Uterus (tissue), 4 donors: Measurements from ENCODE around the gene CDH12. TPM values are rescaled to one million over a fixed set of nuclear protein-coding genes. Genes with fewer than 3 reads are reported as not detected.

Experiments
- DNase-seq, 2 donors: peaks; one replicate each; pipeline ENCODE4 v3.0.0-alpha.2; 2019 to 2020
- H3K27ac ChIP-seq, 2 donors: fragments of 200-600 bp; sonication (generic); 1 replicate in 1 of 2; 2 replicates in 1 of 2; pipeline ENCODE4 v1.5.1; 2016 to 2018
- H3K27me3 ChIP-seq, 2 donors: fragments of 200-600 bp; sonication (generic); one replicate each; pipeline ENCODE4 v1.5.1; 2018 to 2019; ENCODE audit warnings: control low read depth in 1 of 2
- H3K36me3 ChIP-seq, 2 donors: fragments of 200-600 bp; sonication (generic); one replicate each; pipeline ENCODE4 v1.5.1; 2019; ENCODE audit warnings: control low read depth in 1 of 2
- H3K4me1 ChIP-seq, 2 donors: fragments of 200-600 bp; sonication (generic); one replicate each; pipeline ENCODE4 v1.5.1; 2018 to 2019; ENCODE audit warnings: control low read depth in 1 of 2
- H3K4me3 ChIP-seq, 2 donors: fragments of 200-600 bp; sonication (generic); 1 replicate in 1 of 2; 2 replicates in 1 of 2; pipeline ENCODE4 v1.5.1; 2018 to 2019; ENCODE audit warnings: mild to moderate bottlenecking in 1 of 2
- H3K9me3 ChIP-seq, 2 donors: fragments of 200-600 bp; sonication (generic); one replicate each; pipeline ENCODE4 v1.5.1; 2019; ENCODE audit warnings: control low read depth in 1 of 2
- POLR2A ChIP-seq, 2 donors: fragments of 450-650 bp; IDR thresholded peaks; one replicate each; pipeline ENCODE4 v1.6.1; 2016; ENCODE audit warnings: antibody characterized with exemption in 2 of 2, mild to moderate bottlenecking in 1 of 2, moderate library complexity in 1 of 2
- intact Hi-C: fragments of 100-400 bp; cut with DNase I; formaldehyde crosslinking; loops from one replicate; pipeline ENCODE4 v1.15.1; 2023; ENCODE audit warnings: low total_unique reads
- total RNA-seq, 4 donors: library from RNA; depleted of rRNA in 3 of 4; stranded (reverse); fragments of >200 nt in 3 of 4; gene quantifications; one replicate each; pipeline versions ENCODE4 v1.1.0 to v1.2.4, GENCODE V29; 2014 to 2023
- TF ChIP-seq, protein P1 (sequence below), 4 experiments: fragments of 200-600 bp in 2 of 4; fragments of 450-650 bp in 2 of 4; sonication (generic) in 2 of 4; IDR thresholded peaks; one replicate each; pipeline ENCODE4 v1.5.1; 2016 to 2019; ENCODE audit warnings: antibody characterized with exemption in 4 of 4, mild to moderate bottlenecking in 2 of 4, moderate library complexity in 1 of 4
- donor health status: DM: yes; HTN: yes; CAD: no.

CDH12 gene
- total RNA-seq, 4 donors from 2014 or later: 0.37 to 2.0 TPM; not detected in 2

DNA sequence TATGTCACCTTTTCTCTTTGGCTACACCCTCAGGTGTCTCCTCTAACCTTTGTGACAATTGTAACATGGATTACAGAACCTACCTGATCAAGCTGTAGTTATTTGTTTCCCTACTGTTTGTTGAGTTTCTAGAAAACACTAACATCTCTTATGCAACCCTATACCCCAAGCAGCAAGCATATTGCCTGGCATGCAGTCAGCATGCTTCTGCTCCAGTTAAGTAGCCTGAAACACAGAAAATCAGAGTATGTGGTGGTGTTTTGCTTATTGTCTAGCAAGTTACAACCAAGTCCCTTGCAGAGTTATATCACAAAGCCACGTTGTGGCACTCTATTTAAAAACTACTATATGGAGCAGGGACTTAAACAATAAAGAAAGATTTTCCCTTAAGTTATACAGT is 131.1 kb downstream of the CDH12 start:
- Histone ChIP-seq H3K4me1 (no peaks in the 10 kb centered on the region), H3K27me3 (no peaks in the 10 kb centered on the region), H3K4me3 (no peak overlapping the region), H3K36me3 (no peaks in the 10 kb centered on the region), H3K27ac (no peak overlapping the region), H3K9me3 (no peaks in the 10 kb centered on the region)
- intact Hi-C loops: no loop called here
- no peak for DNase-seq
- TF ChIP-seq POLR2A (IDR thresholded peaks at IDR 0.05): no peak
- TF ChIP-seq, protein P1, sequence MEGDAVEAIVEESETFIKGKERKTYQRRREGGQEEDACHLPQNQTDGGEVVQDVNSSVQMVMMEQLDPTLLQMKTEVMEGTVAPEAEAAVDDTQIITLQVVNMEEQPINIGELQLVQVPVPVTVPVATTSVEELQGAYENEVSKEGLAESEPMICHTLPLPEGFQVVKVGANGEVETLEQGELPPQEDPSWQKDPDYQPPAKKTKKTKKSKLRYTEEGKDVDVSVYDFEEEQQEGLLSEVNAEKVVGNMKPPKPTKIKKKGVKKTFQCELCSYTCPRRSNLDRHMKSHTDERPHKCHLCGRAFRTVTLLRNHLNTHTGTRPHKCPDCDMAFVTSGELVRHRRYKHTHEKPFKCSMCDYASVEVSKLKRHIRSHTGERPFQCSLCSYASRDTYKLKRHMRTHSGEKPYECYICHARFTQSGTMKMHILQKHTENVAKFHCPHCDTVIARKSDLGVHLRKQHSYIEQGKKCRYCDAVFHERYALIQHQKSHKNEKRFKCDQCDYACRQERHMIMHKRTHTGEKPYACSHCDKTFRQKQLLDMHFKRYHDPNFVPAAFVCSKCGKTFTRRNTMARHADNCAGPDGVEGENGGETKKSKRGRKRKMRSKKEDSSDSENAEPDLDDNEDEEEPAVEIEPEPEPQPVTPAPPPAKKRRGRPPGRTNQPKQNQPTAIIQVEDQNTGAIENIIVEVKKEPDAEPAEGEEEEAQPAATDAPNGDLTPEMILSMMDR (IDR thresholded peaks at IDR 0.05): no peak

DNA sequence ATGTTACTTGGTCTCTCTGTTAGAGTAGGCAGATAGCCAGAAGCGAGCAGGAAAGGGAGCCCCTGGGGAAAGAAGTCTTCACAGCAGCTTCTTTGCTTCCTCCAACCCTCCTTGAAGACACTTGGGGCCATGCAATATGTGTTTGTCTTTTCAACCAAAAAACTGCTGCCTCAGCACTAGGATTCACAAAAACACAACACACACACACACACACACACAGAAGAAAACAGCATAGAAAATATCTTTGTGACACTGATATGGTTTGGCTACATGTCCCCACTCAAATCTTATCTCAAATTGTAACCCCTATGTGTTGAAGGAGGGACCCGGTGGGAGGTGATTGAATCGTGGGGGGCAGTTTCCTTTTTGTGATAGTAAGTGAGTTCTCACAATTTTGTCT is 133.3 kb downstream of the CDH12 start:
- intact Hi-C loops: no loop called here
- Histone ChIP-seq H3K9me3 (no peaks in the 10 kb centered on the region), H3K27ac (no peak overlapping the region), H3K4me3 (no peak overlapping the region), H3K27me3 (no peaks in the 10 kb centered on the region), H3K4me1 (no peaks in the 10 kb centered on the region), H3K36me3 (no peaks in the 10 kb centered on the region)
- no peak for DNase-seq
- TF ChIP-seq POLR2A (IDR thresholded peaks at IDR 0.05): no peak
- TF ChIP-seq, protein P1 (IDR thresholded peaks at IDR 0.05): no peak

DNA sequence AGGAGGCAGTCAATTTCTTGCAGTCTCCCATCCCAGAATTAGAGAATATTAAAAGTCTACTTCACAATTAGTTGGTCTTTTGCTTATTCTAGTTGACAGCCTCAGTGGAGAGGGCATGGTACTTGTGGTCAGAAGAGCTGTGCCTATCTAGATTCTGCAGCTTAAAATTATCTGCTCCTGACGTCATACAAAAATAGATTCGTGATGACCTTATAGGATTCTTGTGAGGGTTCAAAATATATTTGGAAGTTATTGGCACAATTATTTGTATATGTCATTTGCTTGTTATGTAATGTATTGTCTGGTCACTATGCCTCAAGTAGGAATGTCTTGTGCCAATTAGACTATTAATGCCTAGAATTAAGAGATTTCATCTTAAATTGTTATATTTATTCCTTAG is 142.5 kb downstream of the CDH12 start:
- H3K4me1 ChIP-seq: no peaks in the 10 kb centered on the region
- no peak for DNase-seq
- intact Hi-C loops: no loop called here
- TF ChIP-seq, protein P1 (IDR thresholded peaks at IDR 0.05): no peak
- no peak for TF ChIP-seq POLR2A (IDR thresholded peaks at IDR 0.05)
- H3K4me3 ChIP-seq: no peak overlapping the region
- H3K27ac ChIP-seq: no peak overlapping the region
- no peaks in the 10 kb centered on the region for H3K9me3 ChIP-seq
- no peaks in the 10 kb centered on the region for H3K36me3 ChIP-seq
- H3K27me3 ChIP-seq: no peaks in the 10 kb centered on the region

DNA sequence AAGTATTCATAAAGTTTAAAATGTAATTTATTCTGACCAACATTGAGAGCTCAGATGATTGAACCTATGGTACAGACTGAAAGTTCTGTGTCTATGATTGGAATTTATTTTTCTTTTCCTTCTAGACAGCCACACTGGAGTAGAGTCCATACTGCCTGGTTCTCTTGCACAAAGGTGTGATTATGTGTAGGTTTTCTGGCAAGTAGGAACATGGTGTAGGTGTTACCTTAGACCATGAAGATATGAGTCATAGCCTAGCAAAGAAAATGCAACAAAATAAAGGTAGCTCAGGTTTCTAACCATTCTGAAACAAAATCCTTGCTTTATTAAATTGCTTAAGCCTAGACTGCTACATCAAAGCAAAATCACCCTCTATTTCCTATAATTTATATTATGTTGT is 143.4 kb downstream of the CDH12 start:
- no peak for DNase-seq
- TF ChIP-seq POLR2A (IDR thresholded peaks at IDR 0.05): no peak
- TF ChIP-seq, protein P1 (IDR thresholded peaks at IDR 0.05): no peak
- Histone ChIP-seq H3K9me3 (no peaks in the 10 kb centered on the region), H3K4me3 (no peak overlapping the region), H3K4me1 (no peaks in the 10 kb centered on the region), H3K27ac (no peak overlapping the region), H3K36me3 (no peaks in the 10 kb centered on the region), H3K27me3 (no peaks in the 10 kb centered on the region)
- intact Hi-C loops: no loop called here

DNA sequence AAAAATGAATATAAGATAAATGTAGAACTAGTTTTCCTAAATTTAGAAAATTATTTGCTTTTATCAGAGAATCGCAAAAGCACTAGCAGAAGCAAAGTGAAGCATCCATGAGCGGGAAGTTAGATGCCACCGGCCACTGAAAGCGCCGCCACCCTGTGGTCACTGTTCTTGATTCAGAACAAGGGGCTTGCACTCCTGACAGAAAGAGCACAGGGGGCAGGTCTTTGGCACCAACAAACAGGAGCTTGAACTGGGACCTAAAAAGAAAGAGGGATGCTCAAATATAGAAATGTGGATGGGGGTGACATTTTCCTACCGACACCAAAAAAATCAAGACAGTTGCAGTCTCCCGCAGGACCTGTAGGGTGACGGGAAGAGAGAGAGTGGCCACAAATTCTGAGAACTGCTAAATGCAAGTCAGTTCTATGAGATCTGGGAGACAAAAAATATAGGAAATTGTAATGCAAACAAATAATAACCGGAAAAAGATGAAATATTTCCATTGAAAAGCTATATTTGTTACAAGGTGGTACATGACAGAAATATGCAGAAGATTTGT is 144.3 kb downstream of the CDH12 start:
- Histone ChIP-seq H3K27me3 (no peaks in the 10 kb centered on the region), H3K9me3 (no peaks in the 10 kb centered on the region), H3K27ac (no peak overlapping the region), H3K4me3 (no peak overlapping the region), H3K36me3 (no peaks in the 10 kb centered on the region), H3K4me1 (no peaks in the 10 kb centered on the region)
- TF ChIP-seq POLR2A (IDR thresholded peaks at IDR 0.05): no peak
- TF ChIP-seq, protein P1 (IDR thresholded peaks at IDR 0.05): no peak
- intact Hi-C loops: no loop called here
- no peak for DNase-seq
